A549 treated with Hydrocortisone at 1 μM for 4 hours (cell line): ENCODE measurements around the gene BTN3A1. TPM values are rescaled to one million over a fixed set of nuclear protein-coding genes. Genes with fewer than 3 reads are reported as not detected.

Experiments
- total RNA-seq: library from RNA; stranded (reverse); fragments of 200-300 nt; extraction: Qiagen RNA extraction; gene quantifications from 5 replicates; pipeline ENCODE4 v1.2.3, GENCODE V29; 2022

BTN3A1 gene
- 2.0 to 3.2 TPM (median 2.5 TPM) in 5 replicates for total RNA-seq

DNA sequence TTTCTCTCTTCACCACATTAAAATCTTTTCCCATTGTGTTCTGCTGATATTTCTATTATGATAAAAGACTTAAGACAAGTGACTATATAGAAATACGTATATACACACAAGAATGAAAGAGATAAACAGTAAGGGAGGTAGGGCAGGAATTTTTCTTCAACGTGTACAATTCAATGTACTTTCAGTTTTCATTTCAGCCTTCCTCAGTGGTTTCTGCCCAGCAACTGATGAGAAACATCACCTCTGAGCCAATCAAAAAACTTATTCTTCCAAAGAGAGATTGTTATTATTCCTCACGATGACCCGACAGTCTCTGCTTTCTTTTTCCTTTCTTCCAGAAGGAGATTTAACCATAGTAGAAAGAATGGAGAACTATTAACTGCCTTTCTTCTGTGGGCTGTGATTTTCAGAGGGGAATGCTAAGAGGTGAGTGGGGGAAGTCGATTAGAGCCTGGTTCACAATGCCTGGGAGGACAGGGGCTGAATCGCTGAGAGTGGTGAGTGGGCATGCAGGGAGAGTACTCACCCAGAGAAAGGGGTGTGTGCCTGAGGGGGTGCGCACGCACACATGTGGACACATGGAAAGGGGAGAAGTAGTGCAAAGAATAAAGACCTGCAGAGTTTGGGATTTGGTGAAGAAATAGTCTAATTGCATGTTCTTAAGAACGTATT is at the start of gene BTN3A1:
BTN3A1 (plus strand) TSS at position 289 of the 672 bp plus-strand sequence. CDS start 3,289 bp downstream, outside the sequence.

DNA sequence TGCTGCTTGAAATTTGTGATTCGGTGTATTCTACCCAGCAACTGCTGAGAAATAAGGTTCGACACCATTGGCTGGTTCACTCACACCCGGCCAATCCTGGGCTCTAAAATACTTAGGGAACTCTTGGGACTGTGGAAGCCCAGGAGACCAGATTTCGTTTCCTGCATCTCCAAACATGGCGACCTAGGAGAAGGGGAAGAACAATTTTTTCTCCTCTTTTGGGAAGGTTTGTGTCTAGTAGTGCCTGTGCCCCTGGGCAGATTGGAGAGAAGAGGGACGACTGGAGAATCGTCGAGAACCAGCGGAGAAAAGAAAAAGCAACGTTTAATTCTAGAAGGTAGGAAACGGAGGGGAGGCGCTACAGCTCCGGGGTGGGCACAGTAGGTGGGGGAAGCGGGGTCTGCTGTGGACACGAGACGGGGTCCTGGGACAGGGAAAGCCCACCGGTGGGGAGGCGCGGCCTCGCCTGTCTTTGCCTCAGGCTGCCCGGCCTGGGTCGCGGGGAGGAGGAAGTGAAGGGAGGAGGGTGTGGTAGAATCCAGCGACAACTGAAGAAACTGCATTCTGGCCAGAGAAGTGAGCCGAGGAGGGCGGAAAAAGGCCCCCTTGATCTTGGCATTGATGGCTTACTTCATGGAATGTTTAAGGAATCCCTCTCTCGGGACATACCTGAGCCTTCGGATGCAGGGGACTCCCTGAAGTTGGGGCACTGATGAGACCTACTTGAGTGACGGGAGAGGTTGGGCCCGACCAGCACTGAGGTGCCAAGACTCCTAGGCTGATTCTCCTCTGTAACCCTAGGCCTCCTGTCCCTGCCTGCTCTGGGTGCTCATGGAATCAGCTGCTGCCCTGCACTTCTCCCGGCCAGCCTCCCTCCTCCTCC is 56.0 kb downstream of the BTN3A1 start, which contains the start of gene BTN2A1:
BTN2A1 (plus strand) TSS at position 150 of the 883 bp plus-strand sequence; CDS start at position 832, 682 bp downstream.

Other genes starting within 250 kb of the BTN3A1 start
- 2.8 to 4.3 TPM (median 3.5 TPM) in 5 replicates for gene BTN3A2, start 37.1 kb upstream of the BTN3A1 start, total RNA-seq
- gene BTN2A2, start 19.2 kb upstream of the BTN3A1 start, total RNA-seq: 5.5 to 6.7 TPM (median 6.0 TPM) in 5 replicates
- 0.39 to 1.0 TPM (median 0.63 TPM) in 5 replicates for gene BTN3A3, start 38.2 kb downstream of the BTN3A1 start, total RNA-seq
- gene BTN2A1, start 55.7 kb downstream of the BTN3A1 start, total RNA-seq: 16.0 to 28.0 TPM (median 20.9 TPM) in 5 replicates
- gene BTN1A1, start 98.0 kb downstream of the BTN3A1 start, total RNA-seq: not detected in 5 replicates
- gene HMGN4, start 136.1 kb downstream of the BTN3A1 start, total RNA-seq: 61.3 to 91.7 TPM (median 78.5 TPM) in 5 replicates
- gene ABT1, start 194.7 kb downstream of the BTN3A1 start, total RNA-seq: 12.7 to 14.6 TPM (median 14.1 TPM) in 5 replicates